ENCODE data around the gene LCNL1. TPM values are rescaled to one million over a fixed set of nuclear protein-coding genes. Genes with fewer than 3 reads are reported as not detected.

LCNL1 gene
- total and polyA plus RNA-seq, 12 donors, result 0.06 to 10.5 (median 0.78) TPM; not detected in 2

- 81 to 90% (median 83%) methylated on average over 1 to 4 of the region's 4 CpGs; no CpG with 5 or more reads in 1 of the 4 donors for WGBS, 4 donors
- no peak for DNase-seq
- intact Hi-C loops (cut with DNase I), result loop anchor here in 1 of 2 donors (5.0 kb wide), 1 partner anchor 75 kb away; the partner anchor contains the start of gene LCN12
- Histone ChIP-seq H3K27ac (peak overlapping the region in 1 of 5 donors; percentile 54), H3K36me3 (replicated peaks in 1 of 2) (no peaks in the 10 kb centered on the region), H3K4me3 (peak overlapping the region in 1 of 4 donors; percentile 61), H3K4me1 (replicated peaks in 1 of 2) (peaks cover 9 to 27% of the 10 kb centered on the region in 2 donors), H3K27me3 (no peaks in the 10 kb centered on the region), H3K9me3 (replicated peaks in 1 of 3) (no peaks in the 10 kb centered on the region)
- peak in 1 of 2 donors; percentile 28 for TF ChIP-seq POLR2A (IDR thresholded peaks at IDR 0.05)
- TF ChIP-seq, protein P1, sequence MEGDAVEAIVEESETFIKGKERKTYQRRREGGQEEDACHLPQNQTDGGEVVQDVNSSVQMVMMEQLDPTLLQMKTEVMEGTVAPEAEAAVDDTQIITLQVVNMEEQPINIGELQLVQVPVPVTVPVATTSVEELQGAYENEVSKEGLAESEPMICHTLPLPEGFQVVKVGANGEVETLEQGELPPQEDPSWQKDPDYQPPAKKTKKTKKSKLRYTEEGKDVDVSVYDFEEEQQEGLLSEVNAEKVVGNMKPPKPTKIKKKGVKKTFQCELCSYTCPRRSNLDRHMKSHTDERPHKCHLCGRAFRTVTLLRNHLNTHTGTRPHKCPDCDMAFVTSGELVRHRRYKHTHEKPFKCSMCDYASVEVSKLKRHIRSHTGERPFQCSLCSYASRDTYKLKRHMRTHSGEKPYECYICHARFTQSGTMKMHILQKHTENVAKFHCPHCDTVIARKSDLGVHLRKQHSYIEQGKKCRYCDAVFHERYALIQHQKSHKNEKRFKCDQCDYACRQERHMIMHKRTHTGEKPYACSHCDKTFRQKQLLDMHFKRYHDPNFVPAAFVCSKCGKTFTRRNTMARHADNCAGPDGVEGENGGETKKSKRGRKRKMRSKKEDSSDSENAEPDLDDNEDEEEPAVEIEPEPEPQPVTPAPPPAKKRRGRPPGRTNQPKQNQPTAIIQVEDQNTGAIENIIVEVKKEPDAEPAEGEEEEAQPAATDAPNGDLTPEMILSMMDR (IDR thresholded peaks at IDR 0.05), result no peak
Observed at GRCh38 chr9:137026828-137027227, 44.0 kb downstream of the LCNL1 start.

- intact Hi-C loops (cut with DNase I), result loop anchor here in 1 of 2 donors (5.0 kb wide), 1 partner anchor 75 kb away; the partner anchor contains the start of gene LCN12
- H3K4me1 ChIP-seq (replicated peaks in 1 of 2), result peaks cover 9 to 30% of the 10 kb centered on the region in 2 donors
Observed at GRCh38 chr9:137027369-137028262, 44.8 kb downstream of the LCNL1 start, which contains the start of gene ABCA2. ABCA2 (minus strand) TSS chr9:137028237; CDS start chr9:137028140, 97 bp downstream.

GRCh38 chr9:137028263-137029057, 45.7 kb downstream of the LCNL1 start:
- H3K36me3 ChIP-seq (replicated peaks in 1 of 2), result no peaks in the 10 kb centered on the region
- H3K9me3 ChIP-seq (replicated peaks in 1 of 3), result no peaks in the 10 kb centered on the region
- TF ChIP-seq, protein P1 (IDR thresholded peaks at IDR 0.05), result peak in 2 of 6 experiments; percentile 26 to 46
- TF ChIP-seq POLR2A (IDR thresholded peaks at IDR 0.05), result peak in 1 of 2 donors; percentile 14
- H3K4me3 ChIP-seq, result peak overlapping the region in 2 of 4 donors; percentile 54 to 74
- WGBS, 4 donors, result 0 to 1% (median 1%) methylated on average over 1 to 96 of the region's 98 CpGs; no CpG with 5 or more reads in 1 of the 4 donors
- peak in 6 of 7 donors; percentile 58 to 79 (median 69) for DNase-seq
- peaks cover 9 to 30% of the 10 kb centered on the region in 2 donors for H3K4me1 ChIP-seq (replicated peaks in 1 of 2)
- H3K27me3 ChIP-seq, result no peaks in the 10 kb centered on the region
- intact Hi-C loops (cut with DNase I), result loop anchor here in 1 of 2 donors (5.0 kb wide), 1 partner anchor 76 kb away; the partner anchor contains the start of gene LCN12
- peak overlapping the region in 2 of 5 donors; percentile 6 to 31 for H3K27ac ChIP-seq

More at GRCh38 chr9:137027369-137028262, 44.8 kb downstream of the LCNL1 start, which contains the start of gene ABCA2:
- no peak for TF ChIP-seq POLR2A (IDR thresholded peaks at IDR 0.05)
- TF ChIP-seq, protein P1 (IDR thresholded peaks at IDR 0.05), result no peak
- H3K4me3 ChIP-seq, result peak within 1 kb of the TSS in 2 of 4 donors; percentile 54 to 74
- H3K36me3 ChIP-seq (replicated peaks in 1 of 2), result no peaks in the 10 kb centered on the region
- WGBS, 4 donors, result 2 to 33% (median 4%) methylated on average over 3 to 93 of the region's 95 CpGs
- H3K27ac ChIP-seq, result peak within 1 kb of the TSS in 2 of 5 donors; percentile 6 to 54
- DNase-seq, result peak in 5 of 7 donors; percentile 46 to 70 (median 65)
- H3K9me3 ChIP-seq (replicated peaks in 1 of 3), result no peaks in the 10 kb centered on the region
- no peaks in the 10 kb centered on the region for H3K27me3 ChIP-seq
